Measurements from ENCODE around the gene ARHGEF4.
A peak's percentile ranks its signal among the peaks of the same experiment; 100 is the strongest.

ARHGEF4 gene

GRCh38 chr2:130820279-130820861 lies 16.3 kb upstream of the ARHGEF4 start:
- no peak for DNase-seq

- no peak for DNase-seq
These were observed 14.8 kb upstream of the ARHGEF4 start for GRCh38 chr2:130821867-130822266.

GRCh38 chr2:130822766-130823165 lies 13.9 kb upstream of the ARHGEF4 start:
- DNase-seq: no peak

GRCh38 chr2:130823171-130823885 lies 13.4 kb upstream of the ARHGEF4 start:
- DNase-seq: no peak

- no peak for DNase-seq
These were observed 12.7 kb upstream of the ARHGEF4 start for GRCh38 chr2:130823886-130824491.

- peak; percentile 25 to 94 (median 58) for DNase-seq
These were observed 12.1 kb upstream of the ARHGEF4 start for GRCh38 chr2:130824492-130825061.

GRCh38 chr2:130825231-130825965 lies 11.3 kb upstream of the ARHGEF4 start:
- no peak for DNase-seq

- no peak for DNase-seq
These were observed 10.8 kb upstream of the ARHGEF4 start for GRCh38 chr2:130825966-130826253.

- no peak for DNase-seq
These were observed 10.3 kb upstream of the ARHGEF4 start for GRCh38 chr2:130826419-130826818.

- no peak for DNase-seq
These were observed 9.8 kb upstream of the ARHGEF4 start for GRCh38 chr2:130826821-130827501.

GRCh38 chr2:130827502-130828251 lies 9.0 kb upstream of the ARHGEF4 start:
- no peak for DNase-seq

- DNase-seq: no peak
These were observed 8.3 kb upstream of the ARHGEF4 start for GRCh38 chr2:130828461-130828860.

GRCh38 chr2:130829015-130829414 lies 7.7 kb upstream of the ARHGEF4 start:
- DNase-seq: no peak

- no peak for DNase-seq
These were observed 6.2 kb upstream of the ARHGEF4 start for GRCh38 chr2:130830538-130830937.

- DNase-seq: no peak
These were observed 5.4 kb upstream of the ARHGEF4 start for GRCh38 chr2:130831356-130831755.

GRCh38 chr2:130832296-130832940 lies 4.3 kb upstream of the ARHGEF4 start:
- no peak for DNase-seq

- no peak for DNase-seq
These were observed 2.4 kb upstream of the ARHGEF4 start for GRCh38 chr2:130834091-130834930.

GRCh38 chr2:130834931-130835765 lies 1.6 kb upstream of the ARHGEF4 start:
- DNase-seq: no peak

- DNase-seq: no peak
These were observed 1.0 kb upstream of the ARHGEF4 start for GRCh38 chr2:130835766-130836015.

Data from T-helper 1 cell (primary cell).